ENCODE measurements around the gene CCT6B. TPM values are rescaled to one million over a fixed set of nuclear protein-coding genes. Genes with fewer than 3 reads are reported as not detected.

The CCT6B gene
- polyA plus RNA-seq, 3 donors = 0.95 to 1.8 (median 1.4) TPM

DNA sequence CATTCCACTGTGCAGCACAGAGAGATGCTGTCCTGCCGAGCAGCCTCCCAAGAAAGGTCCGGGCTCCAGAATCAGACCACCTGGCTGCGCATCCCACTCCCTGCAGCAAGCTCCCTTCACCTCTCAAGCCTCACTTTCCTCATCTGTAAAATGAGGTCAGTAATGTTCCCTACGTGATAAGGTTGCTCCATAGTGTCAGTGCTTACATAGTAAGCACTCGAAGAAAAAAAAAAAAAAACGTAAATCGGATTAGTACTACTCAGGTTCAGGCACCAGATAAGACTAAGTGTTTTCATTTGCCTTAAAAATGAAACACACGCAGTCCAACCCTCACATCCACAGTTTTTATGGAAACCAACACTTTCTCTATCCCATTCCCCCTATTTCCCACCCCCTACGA is 76.7 kb downstream of the CCT6B start:
- Histone ChIP-seq H3K79me2 (ENCODE audit: insufficient read depth, low read length) (no peaks in the 10 kb centered on the region), H3K4me3 (replicated peaks in 1 of 3; ENCODE audit: low read depth in 2 of 3, low read length in 3 of 3) (no peak overlapping the region), H3K36me3 (replicated peaks in 1 of 2; ENCODE audit: control insufficient read depth in 1 of 2, insufficient read depth in 2 of 2, low read length in 2 of 2) (no peaks in the 10 kb centered on the region), H3K27me3 (ENCODE audit: control insufficient read depth in 2 of 2, insufficient read depth in 2 of 2, low read length in 2 of 2) (peaks cover 0 to 5% of the 10 kb centered on the region in 2 donors), H3K27ac (ENCODE audit: low read depth in 1 of 2, low read length in 2 of 2) (no peak overlapping the region), H3K4me2 (replicated peaks; ENCODE audit: extremely low read depth, low read length, poor library complexity, severe bottlenecking) (no peak overlapping the region), H3K4me1 (ENCODE audit: control insufficient read depth in 1 of 2, insufficient read depth in 2 of 2, low read length in 2 of 2) (no peaks in the 10 kb centered on the region), H3K9me3 (replicated peaks in 1 of 2; ENCODE audit: control insufficient read depth in 1 of 2, insufficient read depth in 1 of 2, low read length in 2 of 2) (no peaks in the 10 kb centered on the region), H4K20me1 (ENCODE audit: insufficient read depth, low read length) (no peaks in the 10 kb centered on the region), H2AFZ (ENCODE audit: insufficient read depth, low read depth, low read length, poor library complexity, severe bottlenecking) (no peak overlapping the region), H3K9ac (ENCODE audit: insufficient read depth, low read length, poor library complexity, severe bottlenecking) (no peak overlapping the region)
- peaks cover 11% of the 10 kb centered on the region for H3K4me1 Mint-ChIP-seq
- TF ChIP-seq, protein P1, sequence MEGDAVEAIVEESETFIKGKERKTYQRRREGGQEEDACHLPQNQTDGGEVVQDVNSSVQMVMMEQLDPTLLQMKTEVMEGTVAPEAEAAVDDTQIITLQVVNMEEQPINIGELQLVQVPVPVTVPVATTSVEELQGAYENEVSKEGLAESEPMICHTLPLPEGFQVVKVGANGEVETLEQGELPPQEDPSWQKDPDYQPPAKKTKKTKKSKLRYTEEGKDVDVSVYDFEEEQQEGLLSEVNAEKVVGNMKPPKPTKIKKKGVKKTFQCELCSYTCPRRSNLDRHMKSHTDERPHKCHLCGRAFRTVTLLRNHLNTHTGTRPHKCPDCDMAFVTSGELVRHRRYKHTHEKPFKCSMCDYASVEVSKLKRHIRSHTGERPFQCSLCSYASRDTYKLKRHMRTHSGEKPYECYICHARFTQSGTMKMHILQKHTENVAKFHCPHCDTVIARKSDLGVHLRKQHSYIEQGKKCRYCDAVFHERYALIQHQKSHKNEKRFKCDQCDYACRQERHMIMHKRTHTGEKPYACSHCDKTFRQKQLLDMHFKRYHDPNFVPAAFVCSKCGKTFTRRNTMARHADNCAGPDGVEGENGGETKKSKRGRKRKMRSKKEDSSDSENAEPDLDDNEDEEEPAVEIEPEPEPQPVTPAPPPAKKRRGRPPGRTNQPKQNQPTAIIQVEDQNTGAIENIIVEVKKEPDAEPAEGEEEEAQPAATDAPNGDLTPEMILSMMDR (IDR thresholded peaks at IDR 0.05) = no peak
- H3K27ac Mint-ChIP-seq = no peak overlapping the region
- no peaks in the 10 kb centered on the region for H3K36me3 Mint-ChIP-seq
- intact Hi-C loops (cut with micrococcal nuclease) = no loop called here
- WGBS (ENCODE audit: insufficient coverage) = 95% methylated on average over 7 of the region's 9 CpGs
- H3K9me3 Mint-ChIP-seq = peaks cover 0 to 6% (median 2%) of the 10 kb centered on the region in 7 donors
- peaks cover 5 to 20% (median 6%) of the 10 kb centered on the region in 3 donors for H3K27me3 Mint-ChIP-seq (ENCODE audit: low read depth in 3 of 3)
- no peak for DNase-seq
- no peak overlapping the region for H3K4me3 Mint-ChIP-seq

DNA sequence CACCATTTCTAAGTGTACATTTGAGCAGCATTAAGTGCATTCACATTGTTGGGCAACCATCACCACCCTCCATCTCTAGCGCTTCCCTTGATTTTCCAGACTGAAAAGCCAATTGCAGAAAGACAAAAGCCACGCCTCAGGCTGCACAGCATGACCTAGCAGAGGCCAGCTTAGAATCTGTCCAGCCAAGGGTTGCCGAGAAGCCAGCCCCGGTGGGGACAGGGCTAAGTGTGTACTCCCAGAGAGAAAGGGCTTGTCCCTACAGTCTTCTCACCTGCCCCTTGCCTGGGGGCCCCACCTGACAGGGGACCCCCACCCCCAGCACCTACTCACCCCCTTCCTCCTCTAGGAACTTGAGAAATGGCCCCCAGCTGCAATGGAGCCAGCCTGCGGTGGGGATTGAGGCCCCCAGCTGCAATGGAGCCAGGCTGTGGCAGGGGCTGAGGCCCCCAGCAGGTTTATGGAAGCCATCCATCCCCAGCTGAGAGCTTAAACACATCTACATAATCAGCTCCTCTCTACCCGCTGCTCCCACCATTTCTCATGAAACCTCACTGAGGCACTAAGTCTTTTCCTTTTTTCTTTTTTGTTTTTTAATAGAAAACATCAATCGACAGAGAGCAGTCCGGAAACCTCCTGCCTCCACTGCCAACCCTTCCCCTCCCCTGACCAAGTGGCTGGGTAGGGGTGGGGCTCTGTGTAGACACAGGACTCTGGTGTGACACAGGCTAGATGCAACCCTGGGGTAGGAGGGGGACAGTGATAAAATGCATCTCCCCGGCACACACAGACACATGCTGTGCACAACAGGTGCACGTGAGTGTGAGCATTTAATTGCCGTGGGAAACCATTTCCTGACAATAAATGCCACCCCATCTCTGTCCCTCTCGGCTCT is 77.9 kb downstream of the CCT6B start:
- DNase-seq = no peak
- intact Hi-C loops (cut with micrococcal nuclease) = no loop called here
- WGBS (ENCODE audit: insufficient coverage) = 66% methylated on average over 6 of the region's 12 CpGs
- H3K4me2 ChIP-seq (replicated peaks; ENCODE audit: extremely low read depth, low read length, poor library complexity, severe bottlenecking) = no peak overlapping the region
- TF ChIP-seq, protein P1 (IDR thresholded peaks at IDR 0.05) = no peak
- H3K4me3 Mint-ChIP-seq = no peak overlapping the region
- H3K4me1 Mint-ChIP-seq = peaks cover 11% of the 10 kb centered on the region
- no peaks in the 10 kb centered on the region for H3K4me1 ChIP-seq (ENCODE audit: control insufficient read depth in 1 of 2, insufficient read depth in 2 of 2, low read length in 2 of 2)
- H3K36me3 ChIP-seq (replicated peaks in 1 of 2; ENCODE audit: control insufficient read depth in 1 of 2, insufficient read depth in 2 of 2, low read length in 2 of 2) = no peaks in the 10 kb centered on the region
- H3K36me3 Mint-ChIP-seq = no peaks in the 10 kb centered on the region
- H3K27ac Mint-ChIP-seq = no peak overlapping the region
- H3K27me3 Mint-ChIP-seq (ENCODE audit: low read depth in 3 of 3) = peaks cover 3 to 20% (median 6%) of the 10 kb centered on the region in 3 donors
- H4K20me1 ChIP-seq (ENCODE audit: insufficient read depth, low read length) = no peaks in the 10 kb centered on the region
- no peak overlapping the region for H3K27ac ChIP-seq (ENCODE audit: low read depth in 1 of 2, low read length in 2 of 2)
- H3K9me3 Mint-ChIP-seq = peaks cover 0 to 6% (median 2%) of the 10 kb centered on the region in 7 donors
- peaks cover 0 to 5% of the 10 kb centered on the region in 2 donors for H3K27me3 ChIP-seq (ENCODE audit: control insufficient read depth in 2 of 2, insufficient read depth in 2 of 2, low read length in 2 of 2)
- H3K4me3 ChIP-seq (replicated peaks in 1 of 3; ENCODE audit: low read depth in 2 of 3, low read length in 3 of 3) = no peak overlapping the region
- no peak overlapping the region for H3K9ac ChIP-seq (ENCODE audit: insufficient read depth, low read length, poor library complexity, severe bottlenecking)
- H3K79me2 ChIP-seq (ENCODE audit: insufficient read depth, low read length) = no peaks in the 10 kb centered on the region
- no peaks in the 10 kb centered on the region for H3K9me3 ChIP-seq (replicated peaks in 1 of 2; ENCODE audit: control insufficient read depth in 1 of 2, insufficient read depth in 1 of 2, low read length in 2 of 2)
- no peak overlapping the region for H2AFZ ChIP-seq (ENCODE audit: insufficient read depth, low read depth, low read length, poor library complexity, severe bottlenecking)

Data from CD14-positive monocyte (primary cell).